HEK293 (cell line): ENCODE data around the gene PRM3.

Experiments
- CTCF ChIA-PET: fragments of 350-600 bp; formaldehyde crosslinking; extraction: SDS; loops from one replicate; lab custom pipeline; 2021; ENCODE audit warnings: antibody characterized with exemption; lab: Yijun Ruan, JAX
- POLR2A ChIA-PET: fragments of 300-600 bp; formaldehyde crosslinking; extraction: SDS; loops from one replicate; lab custom pipeline; 2020; ENCODE audit warnings: antibody characterized with exemption, inconsistent platforms; lab: Yijun Ruan, JAX
- H3K27ac ChIP-seq: fragments of 200-500 bp; sonication (Bioruptor generic); 2 replicates; pipeline ENCODE4 v1.5.1; 2014; ENCODE audit warnings: low read depth, low read length, control low read depth, inconsistent platforms; ENCODE audit errors: extremely low read depth
- H3K36me3 ChIP-seq, 2 experiments: fragments of 200-500 bp in 1 of 2; sonication (Bioruptor generic) in 1 of 2; 1 replicate in 1 of 2; 2 replicates in 1 of 2; pipeline ENCODE4 v1.5.1; 2014 to 2017; ENCODE audit warnings: inconsistent platforms in 2 of 2, low read length in 2 of 2; ENCODE audit not compliant: control insufficient read depth in 2 of 2, insufficient read depth in 1 of 2
- H3K4me1 ChIP-seq: fragments of 200-500 bp; sonication (Bioruptor generic); 2 replicates; pipeline ENCODE4 v1.5.1; 2014; ENCODE audit warnings: mild to moderate bottlenecking, low read length, inconsistent platforms; ENCODE audit not compliant: control insufficient read depth, insufficient read depth
- H3K4me3 ChIP-seq: 2 replicates; pipeline ENCODE4 v1.5.1; 2011; ENCODE audit warnings: low read depth, mild to moderate bottlenecking, control low read depth, low read length, moderate library complexity
- H3K9me3 ChIP-seq: fragments of 200-500 bp; sonication (Bioruptor generic); 2 replicates; pipeline ENCODE4 v1.5.1; 2014; ENCODE audit warnings: low read depth, low read length, inconsistent platforms; ENCODE audit not compliant: control insufficient read depth, insufficient read depth
- KLF8 ChIP-seq: fragments of 450-650 bp; formaldehyde crosslinking; IDR thresholded peaks from 2 replicates; pipeline ENCODE4 v1.5.1; 2016; ENCODE audit warnings: missing biosample characterization, missing genetic modification characterization
- PATZ1 ChIP-seq: fragments of 450-650 bp; formaldehyde crosslinking; IDR thresholded peaks from 2 replicates; pipeline ENCODE4 v1.5.1; 2016; ENCODE audit warnings: missing biosample characterization, missing genetic modification characterization
- YY1 ChIP-seq: fragments of 450-650 bp; formaldehyde crosslinking; IDR thresholded peaks from 2 replicates; pipeline ENCODE4 v1.5.1; 2018; ENCODE audit warnings: missing biosample characterization, missing genetic modification characterization
- ZBTB44 ChIP-seq: fragments of 450-650 bp; IDR thresholded peaks from 2 replicates; pipeline ENCODE4 v1.5.1; 2018; ENCODE audit warnings: missing biosample characterization, mild to moderate bottlenecking, missing genetic modification characterization
- ZNF114 ChIP-seq: fragments of 450-650 bp; formaldehyde crosslinking; IDR thresholded peaks from 2 replicates; pipeline ENCODE4 v1.5.0; 2017; ENCODE audit warnings: missing biosample characterization, missing genetic modification characterization
- ZNF146 ChIP-seq: fragments of 450-650 bp; formaldehyde crosslinking; IDR thresholded peaks from 2 replicates; pipeline ENCODE4 v1.5.1; 2016; ENCODE audit warnings: missing biosample characterization, missing genetic modification characterization
- ZNF155 ChIP-seq: fragments of 450-650 bp; formaldehyde crosslinking; IDR thresholded peaks from 2 replicates; pipeline ENCODE4 v1.5.1; 2016; ENCODE audit warnings: missing biosample characterization, missing genetic modification characterization
- ZNF24 ChIP-seq: fragments of 450-650 bp; formaldehyde crosslinking; IDR thresholded peaks from 2 replicates; pipeline ENCODE4 v1.5.1; 2016; ENCODE audit warnings: missing biosample characterization, missing genetic modification characterization
- ZNF292 ChIP-seq: fragments of 450-650 bp; formaldehyde crosslinking; IDR thresholded peaks from 2 replicates; pipeline ENCODE4 v1.5.1; 2016; ENCODE audit warnings: low read depth, missing biosample characterization, missing genetic modification characterization, borderline replicate concordance
- ZNF324 ChIP-seq: fragments of 450-650 bp; formaldehyde crosslinking; IDR thresholded peaks from 2 replicates; pipeline ENCODE4 v1.5.1; 2016; ENCODE audit warnings: missing biosample characterization, missing genetic modification characterization
- ZNF335 ChIP-seq: fragments of 450-650 bp; formaldehyde crosslinking; conservative IDR thresholded peaks from 2 replicates; pipeline ENCODE4 v1.5.1; 2016; ENCODE audit warnings: missing biosample characterization, missing genetic modification characterization
- ZNF350 ChIP-seq: fragments of 450-650 bp; formaldehyde crosslinking; IDR thresholded peaks from 2 replicates; pipeline ENCODE4 v1.5.0; 2017; ENCODE audit warnings: missing biosample characterization, mild to moderate bottlenecking, missing genetic modification characterization
- ZNF514 ChIP-seq: fragments of 450-650 bp; formaldehyde crosslinking; IDR thresholded peaks from 2 replicates; pipeline ENCODE4 v1.5.1; 2016; ENCODE audit warnings: missing biosample characterization, missing genetic modification characterization
- ZNF561 ChIP-seq: fragments of 450-650 bp; IDR thresholded peaks from 2 replicates; pipeline ENCODE4 v1.5.1; 2018; ENCODE audit warnings: missing biosample characterization, missing genetic modification characterization, borderline replicate concordance
- ZNF624 ChIP-seq: fragments of 450-650 bp; formaldehyde crosslinking; IDR thresholded peaks from 2 replicates; pipeline ENCODE4 v1.5.1; 2017; ENCODE audit warnings: missing biosample characterization, missing genetic modification characterization
- ZNF639 ChIP-seq: fragments of 450-650 bp; formaldehyde crosslinking; IDR thresholded peaks from 2 replicates; pipeline ENCODE4 v1.5.1; 2016; ENCODE audit warnings: missing biosample characterization, missing genetic modification characterization
- ZNF658 ChIP-seq: fragments of 450-650 bp; formaldehyde crosslinking; IDR thresholded peaks from 2 replicates; pipeline ENCODE4; 2016; ENCODE audit warnings: missing biosample characterization, missing genetic modification characterization
- ZNF664 ChIP-seq: fragments of 450-650 bp; formaldehyde crosslinking; IDR thresholded peaks from 2 replicates; pipeline ENCODE4 v1.5.1; 2016; ENCODE audit warnings: missing biosample characterization, missing genetic modification characterization
- ZNF677 ChIP-seq: fragments of 450-650 bp; IDR thresholded peaks from 2 replicates; pipeline ENCODE4 v1.5.0; 2018; ENCODE audit warnings: missing biosample characterization, mild to moderate bottlenecking, missing genetic modification characterization, moderate library complexity
- ZNF707 ChIP-seq: fragments of 450-650 bp; formaldehyde crosslinking; IDR thresholded peaks from 2 replicates; pipeline ENCODE4 v1.5.1; 2016; ENCODE audit warnings: missing biosample characterization, missing genetic modification characterization
- ZNF837 ChIP-seq: fragments of 450-650 bp; formaldehyde crosslinking; IDR thresholded peaks from 2 replicates; pipeline ENCODE4 v1.5.1; 2016; ENCODE audit warnings: missing biosample characterization, missing genetic modification characterization

Gene PRM3

DNA sequence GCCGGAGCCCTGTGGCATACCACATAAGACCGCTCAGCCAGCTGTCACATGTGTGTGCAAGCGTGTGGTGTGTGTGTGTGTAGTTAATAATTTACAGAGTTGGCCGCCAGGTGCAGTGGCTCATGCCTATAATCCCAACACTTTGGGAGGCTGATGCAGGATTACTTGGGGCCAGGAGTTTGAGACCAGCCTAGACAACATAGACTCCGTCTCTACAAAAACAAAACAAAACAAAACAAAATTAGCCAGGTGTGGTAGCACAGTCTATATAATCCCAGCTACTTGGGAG is 37.8 kb downstream of the PRM3 start (continued):
- TF ChIP-seq YY1 (tag by site-specific recombination) (no peak), KLF8 (tag by site-specific recombination) (no peak)

DNA sequence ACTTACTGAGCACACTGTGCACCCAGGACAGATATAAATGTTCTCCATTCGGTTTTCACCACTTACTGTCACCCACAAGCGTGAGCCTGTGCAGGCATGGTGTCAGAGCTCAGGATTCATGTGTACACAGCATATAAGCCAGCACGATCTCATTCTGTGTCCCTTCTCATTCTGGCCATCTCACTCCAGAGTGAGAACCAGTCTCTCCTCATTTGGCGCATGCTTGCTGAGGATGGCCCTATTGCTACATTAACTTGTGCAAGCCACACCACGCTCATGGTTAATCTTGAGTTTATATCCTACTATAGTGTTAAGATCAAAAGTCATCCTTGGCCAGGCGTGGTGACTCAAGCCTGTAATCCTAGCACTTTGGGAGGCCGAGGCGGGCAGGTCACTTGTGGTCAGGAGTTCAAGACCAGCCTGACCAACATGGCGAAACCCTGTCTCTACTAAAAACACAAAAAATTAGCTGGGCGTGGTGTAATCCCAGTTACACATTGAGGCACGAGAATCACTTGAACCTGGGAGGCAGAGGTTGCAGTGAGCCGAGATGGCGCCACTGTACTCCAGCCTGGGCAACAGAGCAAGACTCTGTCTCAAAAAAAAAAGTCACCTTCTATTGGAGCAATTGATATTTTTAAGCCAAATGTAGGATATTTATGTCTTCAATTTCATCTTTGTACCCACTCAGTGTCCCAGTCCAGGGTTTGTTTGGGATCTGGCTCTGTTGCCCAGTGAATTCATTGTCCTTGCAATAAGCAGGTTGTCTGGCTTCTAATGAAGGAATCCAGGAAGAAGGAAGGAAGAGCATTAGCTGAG is 38.3 kb downstream of the PRM3 start:
- POLR2A ChIA-PET: interaction anchor here (1.6 kb wide), 1 partner anchor 21 kb away, joined by 5 read pairs; the partner anchor contains the start of gene SOCS1

GRCh38 chr16:11233727-11234376 is 39.6 kb downstream of the PRM3 start:
- ChIA-PET POLR2A (no interaction called here), CTCF (no interaction called here)
- no peak overlapping the region for H3K27ac ChIP-seq

More for the DNA sequence above, 38.3 kb downstream of the PRM3 start:
- Histone ChIP-seq H3K9me3 (no peaks in the 10 kb centered on the region), H3K4me1 (no peaks in the 10 kb centered on the region), H3K27ac (no peak overlapping the region), H3K4me3 (no peak overlapping the region), H3K36me3 (no peaks in the 10 kb centered on the region)
- TF ChIP-seq ZNF324 (tag by site-specific recombination) (no peak), ZNF677 (no peak), ZNF350 (no peak), ZNF114 (tag by site-specific recombination) (no peak), ZNF624 (no peak), ZNF514 (tag by site-specific recombination) (no peak), ZBTB44 (no peak), ZNF146 (tag by site-specific recombination) (no peak), ZNF24 (tag by site-specific recombination) (no peak), ZNF292 (tag by site-specific recombination) (no peak), ZNF335 (tag by site-specific recombination) (no peak), KLF8 (tag by site-specific recombination) (no peak), ZNF155 (tag by site-specific recombination) (no peak), ZNF639 (tag by site-specific recombination) (no peak)
- CTCF ChIA-PET: no interaction called here

More at GRCh38 chr16:11233727-11234376, 39.6 kb downstream of the PRM3 start:
- H3K36me3 ChIP-seq: no peaks in the 10 kb centered on the region
- TF ChIP-seq ZNF561 (no peak), ZNF707 (no peak), ZNF837 (no peak), ZNF664 (tag by site-specific recombination) (no peak), PATZ1 (tag by site-specific recombination) (no peak), ZNF658 (tag by site-specific recombination) (no peak)
- no peaks in the 10 kb centered on the region for H3K9me3 ChIP-seq
- no peak overlapping the region for H3K4me3 ChIP-seq
- H3K4me1 ChIP-seq: no peaks in the 10 kb centered on the region
